Thyroid gland (tissue), 4 donors: Measurements from ENCODE around the gene TOP1. TPM values are rescaled to one million over a fixed set of nuclear protein-coding genes. Genes with fewer than 3 reads are reported as not detected.

ENCODE experiments used
- DNase-seq, 2 donors: peaks; one replicate each; pipeline ENCODE4 v3.0.0-alpha.2; 2019
- H3K27ac ChIP-seq, 3 donors: fragments of 200-600 bp; sonication (generic); 1 replicate in 2 of 3; 2 replicates in 1 of 3; pipeline ENCODE4 v1.5.1; 2016 to 2019; ENCODE audit warnings: mild to moderate bottlenecking in 1 of 3, moderate library complexity in 1 of 3
- H3K27me3 ChIP-seq: fragments of 200-600 bp; sonication (generic); one replicate; pipeline ENCODE4 v1.5.1; 2019
- H3K36me3 ChIP-seq, 2 donors: fragments of 200-600 bp; sonication (generic); one replicate each; pipeline ENCODE4 v1.5.1; 2016 to 2019
- H3K4me1 ChIP-seq, 2 donors: fragments of 200-600 bp; sonication (generic); one replicate each; pipeline ENCODE4 v1.5.1; 2017 to 2019
- H3K4me3 ChIP-seq, 3 donors: fragments of 200-600 bp; sonication (generic); replicated peaks in 1 of 3; 1 replicate in 2 of 3; 2 replicates in 1 of 3; pipeline ENCODE4 v1.5.1; 2016; ENCODE audit warnings: mild to moderate bottlenecking in 1 of 3
- H3K9me3 ChIP-seq: fragments of 200-600 bp; sonication (generic); one replicate; pipeline ENCODE4 v1.5.1; 2017
- POLR2A ChIP-seq, 2 donors: fragments of 450-650 bp; IDR thresholded peaks; one replicate each; pipeline ENCODE4 v1.6.1; 2017; ENCODE audit warnings: antibody characterized with exemption in 2 of 2, mild to moderate bottlenecking in 2 of 2, moderate library complexity in 1 of 2
- WGBS, 2 donors: methylation state at CpG; one replicate each; pipeline ENCODE4 v1.1.5; 2017; 5-methylcytosine and 5-hydroxymethylcytosine counted together
- intact Hi-C: fragments of 100-400 bp; cut with DNase I; formaldehyde crosslinking; loops from one replicate; pipeline ENCODE4 v1.15.1; 2023
- total RNA-seq, 4 donors: library from RNA; depleted of rRNA; stranded (reverse); fragments of >200 nt; gene quantifications; one replicate each; pipeline ENCODE4 v1.2.3, GENCODE V29; 2016
- TF ChIP-seq, protein P1 (sequence below), 6 experiments: fragments of 200-600 bp in 3 of 6; fragments of 450-650 bp in 3 of 6; sonication (generic) in 3 of 6; IDR thresholded peaks; one replicate each; pipeline ENCODE4 v1.5.1; 2016 to 2019; ENCODE audit warnings: antibody characterized with exemption in 6 of 6, mild to moderate bottlenecking in 2 of 6, inconsistent platforms in 1 of 6, moderate library complexity in 1 of 6

TOP1 gene
- total RNA-seq, 4 donors from 2014 or later, result 31.3 to 46.3 (median 41.4) TPM

DNA sequence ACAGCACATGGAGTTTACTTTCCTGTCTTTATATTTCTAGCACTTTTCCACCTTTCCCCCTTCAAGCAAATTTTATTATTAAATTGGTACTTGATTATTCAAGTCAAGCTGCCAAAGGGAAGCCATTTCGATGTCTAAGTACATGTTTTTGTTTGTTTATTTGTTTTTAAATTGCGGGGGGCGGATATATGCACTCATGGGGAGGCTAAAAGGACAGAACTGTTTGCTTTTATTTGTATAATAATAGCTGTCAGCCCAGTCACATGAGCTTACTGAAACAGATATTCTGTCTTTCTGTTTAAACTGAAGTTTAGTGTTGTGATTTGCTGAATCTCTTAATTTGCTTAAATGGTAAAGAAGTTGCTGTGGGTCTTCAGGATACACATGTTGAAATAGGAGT lies 59.2 kb downstream of the TOP1 start:
- 91 to 94% methylated on average over 3 of the region's 3 CpGs for WGBS, 2 donors

DNA sequence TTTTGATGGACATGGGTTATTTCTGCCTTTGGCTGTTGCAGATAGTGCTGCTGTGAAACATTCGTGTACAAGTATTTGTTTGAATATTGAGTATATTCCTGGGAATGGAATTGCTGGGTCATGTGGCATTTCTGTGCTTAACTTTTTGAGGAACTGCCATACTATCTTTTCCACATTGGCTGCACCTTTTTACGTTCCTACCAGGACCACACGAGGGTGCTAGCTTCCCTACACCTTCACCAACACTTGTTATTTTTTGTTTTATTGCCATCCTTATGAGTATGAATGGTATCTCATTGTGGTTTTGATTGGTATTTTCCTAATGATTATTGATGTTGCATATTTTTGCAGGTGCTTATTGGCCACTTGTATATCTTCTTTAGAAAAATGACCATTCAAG lies 60.9 kb downstream of the TOP1 start:
- intact Hi-C loops, result no loop called here
- H3K4me3 ChIP-seq, result no peak overlapping the region
- DNase-seq, result no peak
- no peaks in the 10 kb centered on the region for H3K9me3 ChIP-seq
- H3K4me1 ChIP-seq, result peaks cover 8 to 9% of the 10 kb centered on the region in 2 donors
- H3K27ac ChIP-seq, result no peak overlapping the region
- peaks cover 23 to 26% of the 10 kb centered on the region in 2 donors for H3K36me3 ChIP-seq
- no peaks in the 10 kb centered on the region for H3K27me3 ChIP-seq
- 92 to 93% methylated on average over 3 of the region's 3 CpGs for WGBS, 2 donors
- TF ChIP-seq, protein P1, sequence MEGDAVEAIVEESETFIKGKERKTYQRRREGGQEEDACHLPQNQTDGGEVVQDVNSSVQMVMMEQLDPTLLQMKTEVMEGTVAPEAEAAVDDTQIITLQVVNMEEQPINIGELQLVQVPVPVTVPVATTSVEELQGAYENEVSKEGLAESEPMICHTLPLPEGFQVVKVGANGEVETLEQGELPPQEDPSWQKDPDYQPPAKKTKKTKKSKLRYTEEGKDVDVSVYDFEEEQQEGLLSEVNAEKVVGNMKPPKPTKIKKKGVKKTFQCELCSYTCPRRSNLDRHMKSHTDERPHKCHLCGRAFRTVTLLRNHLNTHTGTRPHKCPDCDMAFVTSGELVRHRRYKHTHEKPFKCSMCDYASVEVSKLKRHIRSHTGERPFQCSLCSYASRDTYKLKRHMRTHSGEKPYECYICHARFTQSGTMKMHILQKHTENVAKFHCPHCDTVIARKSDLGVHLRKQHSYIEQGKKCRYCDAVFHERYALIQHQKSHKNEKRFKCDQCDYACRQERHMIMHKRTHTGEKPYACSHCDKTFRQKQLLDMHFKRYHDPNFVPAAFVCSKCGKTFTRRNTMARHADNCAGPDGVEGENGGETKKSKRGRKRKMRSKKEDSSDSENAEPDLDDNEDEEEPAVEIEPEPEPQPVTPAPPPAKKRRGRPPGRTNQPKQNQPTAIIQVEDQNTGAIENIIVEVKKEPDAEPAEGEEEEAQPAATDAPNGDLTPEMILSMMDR (IDR thresholded peaks at IDR 0.05), result no peak
- no peak for TF ChIP-seq POLR2A (IDR thresholded peaks at IDR 0.05)

More for the DNA sequence above, 59.2 kb downstream of the TOP1 start:
- TF ChIP-seq POLR2A (IDR thresholded peaks at IDR 0.05), result no peak
- TF ChIP-seq, protein P1 (IDR thresholded peaks at IDR 0.05), result no peak
- Histone ChIP-seq H3K27me3 (no peaks in the 10 kb centered on the region), H3K27ac (no peak overlapping the region), H3K4me1 (peaks cover 9% of the 10 kb centered on the region in 2 donors), H3K36me3 (peaks cover 10 to 16% of the 10 kb centered on the region in 2 donors), H3K4me3 (no peak overlapping the region), H3K9me3 (no peaks in the 10 kb centered on the region)
- no peak for DNase-seq
- intact Hi-C loops, result no loop called here

DNA sequence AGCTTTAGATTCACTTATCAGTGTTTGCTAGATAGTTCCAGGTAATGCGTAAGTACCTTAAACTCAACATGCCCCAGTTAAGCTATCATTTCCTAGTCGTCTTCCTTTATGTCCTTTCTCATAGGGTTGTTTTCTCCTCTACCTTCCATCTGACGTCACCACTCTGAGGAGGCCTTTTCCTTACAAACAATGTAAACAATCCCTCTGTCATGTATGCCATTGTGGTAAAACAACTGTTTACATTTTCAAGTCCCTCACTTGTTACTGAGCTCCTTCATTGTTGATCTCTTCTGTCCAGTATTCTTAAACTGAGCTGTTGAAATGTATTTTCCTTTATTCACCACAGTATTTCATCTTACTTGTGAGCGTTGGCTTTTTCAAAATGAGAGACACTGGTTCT lies 63.3 kb downstream of the TOP1 start:
- H3K36me3 ChIP-seq, result peaks cover 22 to 36% of the 10 kb centered on the region in 2 donors
- peaks cover 1 to 3% of the 10 kb centered on the region in 2 donors for H3K4me1 ChIP-seq
- DNase-seq, result no peak
- intact Hi-C loops, result no loop called here
- no peaks in the 10 kb centered on the region for H3K9me3 ChIP-seq
- no peaks in the 10 kb centered on the region for H3K27me3 ChIP-seq
- H3K27ac ChIP-seq, result no peak overlapping the region
- 91% methylated on average over 4 of the region's 4 CpGs for WGBS, 2 donors
- TF ChIP-seq, protein P1 (IDR thresholded peaks at IDR 0.05), result no peak
- no peak for TF ChIP-seq POLR2A (IDR thresholded peaks at IDR 0.05)
- no peak overlapping the region for H3K4me3 ChIP-seq

DNA sequence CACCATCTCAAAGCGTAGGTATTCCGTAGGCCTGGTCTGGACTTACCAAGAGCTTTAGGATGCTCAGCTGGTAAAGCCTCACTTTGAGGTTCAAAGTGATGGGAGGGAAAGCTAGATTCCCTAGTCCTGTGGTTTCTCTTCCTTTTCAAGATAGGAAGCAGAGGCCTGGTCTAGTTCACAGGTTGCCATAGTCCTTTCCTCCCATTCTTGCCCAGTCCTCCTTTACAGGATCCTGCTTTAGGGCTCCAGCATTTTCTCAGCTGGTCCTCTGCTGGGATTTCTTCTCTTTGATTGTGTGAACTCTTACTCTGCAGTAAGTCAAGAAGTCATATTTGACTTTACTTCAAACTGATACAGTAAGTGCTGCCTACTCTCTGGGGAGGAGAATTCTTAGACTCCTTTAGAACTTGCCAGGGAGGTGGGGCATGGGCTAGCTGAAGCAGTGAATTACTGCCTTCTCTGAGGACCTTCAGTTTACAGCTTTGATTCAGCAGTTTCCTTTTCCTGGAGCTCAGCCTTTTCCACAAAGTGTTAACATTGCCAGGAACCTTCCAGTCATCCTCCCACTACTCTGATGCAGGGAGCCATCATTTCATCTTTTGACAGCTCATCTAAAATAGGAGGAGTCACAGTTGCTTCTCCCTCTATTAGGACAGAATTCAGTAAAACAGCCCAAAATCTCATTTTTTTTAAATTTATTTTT lies 65.9 kb downstream of the TOP1 start:
- no peak for DNase-seq
- Histone ChIP-seq H3K4me3 (no peak overlapping the region), H3K36me3 (peaks cover 31 to 55% of the 10 kb centered on the region in 2 donors), H3K27me3 (no peaks in the 10 kb centered on the region), H3K27ac (no peak overlapping the region), H3K4me1 (no peaks in the 10 kb centered on the region), H3K9me3 (no peaks in the 10 kb centered on the region)
- WGBS, 2 donors, result 95 to 100% methylated on average over 2 of the region's 2 CpGs
- no peak for TF ChIP-seq POLR2A (IDR thresholded peaks at IDR 0.05)
- TF ChIP-seq, protein P1 (IDR thresholded peaks at IDR 0.05), result no peak
- intact Hi-C loops, result loop anchor here (5.0 kb wide), 1 partner anchor 127 kb away; no protein-coding TSS in a partner anchor
